ENCODE measurements around the gene PAPPA2.
"Not testable (repeated sequence)": the region's sequence is repeated elsewhere in the genome, so short reads cannot be mapped to it uniquely, and the experiment has no call there.

The PAPPA2 gene

GRCh38 chr1:176619261-176619660, 156.3 kb downstream of the PAPPA2 start:
- DNase-seq (ENCODE audit: low spot score), result no peak
- TF ChIP-seq CTCF (conservative IDR thresholded peaks at IDR 0.05; ENCODE audit: low read depth), result no peak
- ChIA-PET POLR2A (ENCODE audit: low non-redundant PET) (no interaction called here), CTCF (interaction anchor here (1.0 kb wide), 1 partner anchor 87 kb away, joined by 3 read pairs; no protein-coding TSS in a partner anchor)
- no peak overlapping the region for H3K27ac ChIP-seq

DNA sequence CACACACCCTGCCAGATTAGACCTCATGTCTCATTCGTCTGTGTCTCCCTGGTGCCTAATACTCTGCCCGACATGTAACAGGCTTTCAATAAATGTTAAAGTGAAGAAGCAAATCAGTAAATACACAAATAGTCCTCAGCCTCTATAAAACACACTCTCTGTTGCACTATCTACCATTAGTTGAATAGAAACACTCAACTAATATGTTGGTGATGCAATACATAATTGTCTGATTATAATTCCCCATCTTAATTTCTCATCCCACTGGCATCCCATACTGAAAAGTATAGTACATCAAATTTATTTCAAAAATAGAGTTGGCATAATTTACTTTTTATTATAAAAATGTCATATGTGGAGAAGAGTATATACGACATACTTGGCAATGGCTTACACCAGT, 162.4 kb downstream of the PAPPA2 start:
- DNase-seq (ENCODE audit: low spot score), result no peak
- TF ChIP-seq CTCF (conservative IDR thresholded peaks at IDR 0.05; ENCODE audit: low read depth), result no peak
- POLR2A ChIA-PET (ENCODE audit: low non-redundant PET), result no interaction called here
- H3K27ac ChIP-seq, result no peak overlapping the region
- CTCF ChIA-PET, result no interaction called here

DNA sequence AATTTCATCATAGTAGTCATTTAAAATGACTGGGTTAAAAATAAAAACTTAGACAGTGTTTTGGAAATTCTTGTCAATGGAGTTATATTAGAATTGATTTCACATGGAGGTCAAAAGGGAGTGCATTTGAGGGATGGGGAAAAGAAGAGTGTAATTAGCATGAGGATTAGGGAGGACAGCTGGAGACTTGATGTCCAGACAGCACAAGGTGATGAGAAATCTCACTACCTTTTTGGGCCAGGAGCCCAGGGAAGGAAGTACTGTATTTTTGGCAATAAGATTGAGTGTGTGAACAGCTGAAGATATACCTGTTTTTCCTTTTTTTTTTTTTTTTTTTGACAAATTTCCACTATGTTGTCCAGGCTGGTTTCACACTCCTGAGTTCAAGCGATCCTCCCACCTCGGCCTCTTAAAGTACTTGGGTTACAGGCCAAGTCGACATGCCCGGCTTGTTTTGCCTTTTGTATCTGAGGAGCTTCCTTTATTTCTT, 163.6 kb downstream of the PAPPA2 start:
- DNase-seq (ENCODE audit: low spot score), result no peak
- POLR2A ChIA-PET (ENCODE audit: low non-redundant PET), result no interaction called here
- CTCF ChIA-PET, result no interaction called here
- TF ChIP-seq CTCF (conservative IDR thresholded peaks at IDR 0.05; ENCODE audit: low read depth), result no peak
- no peak overlapping the region for H3K27ac ChIP-seq

DNA sequence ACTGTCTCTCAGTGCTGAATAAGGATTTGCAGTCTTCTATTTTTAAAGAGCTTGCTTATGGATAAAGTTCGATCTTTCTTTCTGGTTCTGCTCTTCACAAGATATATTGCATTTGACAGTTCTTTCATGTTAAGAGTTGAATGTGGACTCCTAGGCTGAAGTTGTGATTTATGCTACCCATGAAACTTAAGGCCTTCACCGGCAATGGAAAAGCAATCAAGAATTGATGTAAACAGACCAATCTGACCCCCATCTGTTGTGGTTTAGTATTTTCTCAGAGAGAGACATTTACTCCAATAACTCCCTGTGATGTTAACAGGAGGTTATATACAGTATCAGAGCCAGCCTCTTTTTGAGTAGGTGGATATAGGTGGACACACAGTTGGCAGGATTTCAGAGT, 165.8 kb downstream of the PAPPA2 start:
- no peak overlapping the region for H3K27ac ChIP-seq
- no peak for TF ChIP-seq CTCF (conservative IDR thresholded peaks at IDR 0.05; ENCODE audit: low read depth)
- ChIA-PET CTCF (no interaction called here), POLR2A (ENCODE audit: low non-redundant PET) (no interaction called here)
- DNase-seq (ENCODE audit: low spot score), result no peak

GRCh38 chr1:176634733-176635132, 171.8 kb downstream of the PAPPA2 start:
- POLR2A ChIA-PET (ENCODE audit: low non-redundant PET); CTCF ChIA-PET; DNase-seq (ENCODE audit: low spot score); H3K27ac ChIP-seq: not testable (repeated sequence)

DNA sequence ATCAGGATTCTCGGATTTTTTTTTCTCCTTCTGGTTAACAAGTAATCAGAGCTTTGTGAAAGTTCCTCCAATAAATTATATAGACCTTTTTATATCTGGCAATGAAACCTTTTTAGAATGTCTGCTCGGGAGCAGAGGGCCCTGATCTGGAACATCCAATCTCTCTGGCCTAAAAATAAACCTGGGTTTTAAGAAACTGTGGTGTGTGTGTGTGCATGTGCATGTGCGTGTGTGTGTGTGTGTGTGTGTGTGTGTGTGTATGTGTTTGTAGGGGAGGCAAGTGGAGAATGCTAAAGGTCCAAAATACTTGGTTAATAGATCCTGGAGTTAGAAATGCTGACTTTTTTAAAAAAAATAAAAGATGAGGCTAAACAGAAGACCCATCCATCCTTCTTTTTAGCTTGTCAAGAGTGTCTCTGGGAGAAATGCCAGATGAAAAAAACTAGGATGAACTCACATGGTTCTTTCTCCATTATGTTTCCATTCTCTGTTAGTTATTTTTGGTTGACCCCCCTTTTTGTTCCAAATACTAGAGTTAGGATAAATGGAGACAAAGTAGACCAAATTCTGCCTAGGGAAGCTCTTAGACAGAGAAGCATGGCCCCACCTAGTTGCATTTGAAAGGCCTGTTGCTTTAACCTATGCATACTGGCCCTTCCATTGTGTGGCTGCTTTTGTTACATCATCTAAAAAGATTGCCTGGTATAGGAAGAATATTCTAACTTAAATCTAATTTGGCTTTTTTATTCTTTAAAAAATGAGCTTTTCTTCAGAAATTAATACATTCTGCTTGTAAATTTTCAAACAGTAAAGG, 175.9 kb downstream of the PAPPA2 start:
- POLR2A ChIA-PET (ENCODE audit: low non-redundant PET), result no interaction called here
- no peak for TF ChIP-seq CTCF (conservative IDR thresholded peaks at IDR 0.05; ENCODE audit: low read depth)
- DNase-seq (ENCODE audit: low spot score), result no peak
- CTCF ChIA-PET, result no interaction called here
- H3K27ac ChIP-seq, result no peak overlapping the region

GRCh38 chr1:176643536-176643935, 180.6 kb downstream of the PAPPA2 start:
- DNase-seq (ENCODE audit: low spot score), result no peak
- TF ChIP-seq CTCF (conservative IDR thresholded peaks at IDR 0.05; ENCODE audit: low read depth), result no peak
- ChIA-PET CTCF (no interaction called here), POLR2A (ENCODE audit: low non-redundant PET) (no interaction called here)
- no peak overlapping the region for H3K27ac ChIP-seq

Measured in RWPE1 (cell line).